ENCODE data around the gene ABRACL. TPM values are rescaled to one million over a fixed set of nuclear protein-coding genes. Genes with fewer than 3 reads are reported as not detected.

Gene ABRACL
- total and polyA plus RNA-seq, 9 donors, result 1.7 to 23.5 (median 7.0) TPM

- Histone ChIP-seq H3K27ac (no peak overlapping the region), H3K4me1 (ENCODE audit: insufficient read depth) (no peaks in the 10 kb centered on the region), H3K36me3 (no peaks in the 10 kb centered on the region), H3K9me3 (no peaks in the 10 kb centered on the region), H3K27me3 (no peaks in the 10 kb centered on the region), H3K4me3 (no peak overlapping the region)
- WGBS, 3 donors, result 48 to 57% (median 56%) methylated on average over 2 of the region's 2 CpGs
- no peak for DNase-seq
- intact Hi-C loops (cut with DNase I), result no loop called here
- TF ChIP-seq CTCF (IDR thresholded peaks at IDR 0.05) (no peak), EP300 (IDR thresholded peaks at IDR 0.05) (no peak), POLR2A (IDR thresholded peaks at IDR 0.05) (no peak)
Observed at GRCh38 chr6:139073118-139073517, 44.6 kb downstream of the ABRACL start.

GRCh38 chr6:139079018-139079417 lies 50.5 kb downstream of the ABRACL start:
- TF ChIP-seq CTCF (IDR thresholded peaks at IDR 0.05) (no peak), EP300 (IDR thresholded peaks at IDR 0.05) (no peak), POLR2A (IDR thresholded peaks at IDR 0.05) (no peak)
- H3K27me3 ChIP-seq, result no peaks in the 10 kb centered on the region
- DNase-seq, result no peak
- no peak overlapping the region for H3K27ac ChIP-seq
- no peaks in the 10 kb centered on the region for H3K9me3 ChIP-seq
- WGBS, 3 donors, result 85 to 97% (median 88%) methylated on average over 2 of the region's 2 CpGs
- H3K4me3 ChIP-seq, result no peak overlapping the region
- no peaks in the 10 kb centered on the region for H3K4me1 ChIP-seq (ENCODE audit: insufficient read depth)
- no peaks in the 10 kb centered on the region for H3K36me3 ChIP-seq
- intact Hi-C loops (cut with DNase I), result no loop called here

- WGBS, 3 donors, result 83 to 90% (median 85%) methylated on average over 1 of the region's 1 CpG
- Histone ChIP-seq H3K4me3 (no peak overlapping the region), H3K36me3 (no peaks in the 10 kb centered on the region), H3K27ac (no peak overlapping the region), H3K27me3 (no peaks in the 10 kb centered on the region), H3K9me3 (no peaks in the 10 kb centered on the region), H3K4me1 (ENCODE audit: insufficient read depth) (no peaks in the 10 kb centered on the region)
- DNase-seq, result no peak
- intact Hi-C loops (cut with DNase I), result no loop called here
- TF ChIP-seq POLR2A (IDR thresholded peaks at IDR 0.05) (no peak), EP300 (IDR thresholded peaks at IDR 0.05) (no peak), CTCF (IDR thresholded peaks at IDR 0.05) (no peak)
Observed at GRCh38 chr6:139080255-139080920, 51.8 kb downstream of the ABRACL start.

GRCh38 chr6:139081471-139081870 lies 52.9 kb downstream of the ABRACL start:
- TF ChIP-seq EP300 (IDR thresholded peaks at IDR 0.05), result no peak
- no peak for TF ChIP-seq POLR2A (IDR thresholded peaks at IDR 0.05)
- no peak for TF ChIP-seq CTCF (IDR thresholded peaks at IDR 0.05)
- Histone ChIP-seq H3K27me3 (no peaks in the 10 kb centered on the region), H3K4me3 (no peak overlapping the region), H3K9me3 (no peaks in the 10 kb centered on the region), H3K4me1 (ENCODE audit: insufficient read depth) (no peaks in the 10 kb centered on the region), H3K36me3 (no peaks in the 10 kb centered on the region), H3K27ac (no peak overlapping the region)
- no peak for DNase-seq
- intact Hi-C loops (cut with DNase I), result no loop called here
- 39 to 50% (median 42%) methylated on average over 4 of the region's 4 CpGs for WGBS, 3 donors

All from ovary (tissue), 9 donors.